SHP77 (cell line): ENCODE measurements around the gene DPYD.

Experiments
- DNase-seq, 2 experiments: peaks; one replicate each; lab custom pipeline; 2025; lab: John Stamatoyannopoulos, UW

Gene DPYD

GRCh38 chr1:97685360-97685759 is 235.5 kb downstream of the DPYD start:
- no peak for DNase-seq

- no peak for DNase-seq
These were observed 239.9 kb downstream of the DPYD start for GRCh38 chr1:97680894-97681293.

- no peak for DNase-seq
These were observed 240.4 kb downstream of the DPYD start for GRCh38 chr1:97680470-97680869.

- no peak for DNase-seq
These were observed 243.1 kb downstream of the DPYD start for GRCh38 chr1:97677702-97678101.

GRCh38 chr1:97674517-97674916 is 246.3 kb downstream of the DPYD start:
- no peak for DNase-seq

GRCh38 chr1:97668945-97669344 is 251.9 kb downstream of the DPYD start:
- peak in 1 of 2 experiments; percentile 6 for DNase-seq

GRCh38 chr1:97660431-97661105 is 260.3 kb downstream of the DPYD start:
- DNase-seq = no peak

GRCh38 chr1:97654876-97655585 is 265.8 kb downstream of the DPYD start:
- no peak for DNase-seq

GRCh38 chr1:97651250-97651649 is 269.6 kb downstream of the DPYD start:
- DNase-seq = no peak

GRCh38 chr1:97649591-97649990 is 271.2 kb downstream of the DPYD start:
- DNase-seq = no peak

- no peak for DNase-seq
These were observed 273.1 kb downstream of the DPYD start for GRCh38 chr1:97647776-97648175.

- DNase-seq = no peak
These were observed 274.8 kb downstream of the DPYD start for GRCh38 chr1:97646071-97646470.

GRCh38 chr1:97640677-97641076 is 280.2 kb downstream of the DPYD start:
- no peak for DNase-seq

GRCh38 chr1:97636941-97637340 is 283.9 kb downstream of the DPYD start:
- no peak for DNase-seq

GRCh38 chr1:97634758-97635157 is 286.1 kb downstream of the DPYD start:
- no peak for DNase-seq

- DNase-seq = no peak
These were observed 288.1 kb downstream of the DPYD start for GRCh38 chr1:97632776-97633175.

- DNase-seq = peak; percentile 64 to 78
These were observed 288.8 kb downstream of the DPYD start for GRCh38 chr1:97632075-97632474.

- DNase-seq = peak; percentile 58 to 78
These were observed 289.9 kb downstream of the DPYD start for GRCh38 chr1:97630948-97631347.

- DNase-seq = no peak
These were observed 290.6 kb downstream of the DPYD start for GRCh38 chr1:97630281-97630680.

- DNase-seq = no peak
These were observed 297.6 kb downstream of the DPYD start for GRCh38 chr1:97623220-97623619.

- DNase-seq = no peak
These were observed 298.9 kb downstream of the DPYD start for GRCh38 chr1:97621955-97622354.

- no peak for DNase-seq
These were observed 301.1 kb downstream of the DPYD start for GRCh38 chr1:97619706-97620105.

GRCh38 chr1:97610748-97611147 is 310.1 kb downstream of the DPYD start:
- DNase-seq = no peak

- no peak for DNase-seq
These were observed 310.7 kb downstream of the DPYD start for GRCh38 chr1:97610102-97610501.
